H1 (cell line): Measurements from ENCODE around the gene ACAD10. TPM values are rescaled to one million over a fixed set of nuclear protein-coding genes. Genes with fewer than 3 reads are reported as not detected.

Experiments
- ATF2 ChIP-seq: IDR thresholded peaks from 2 replicates; pipeline ENCODE4 v1.6.1; 2012; ENCODE audit warnings: low read length, inconsistent platforms
- BRCA1 ChIP-seq: IDR thresholded peaks from 2 replicates; pipeline ENCODE4 v1.6.1; 2012; ENCODE audit warnings: low read depth, low read length, improper control_type of control experiment
- CBX5 ChIP-seq: fragments of 300-800, 300-1000 bp; sonication (generic); IDR thresholded peaks from 2 replicates; pipeline ENCODE4 v1.7.1; 2016; ENCODE audit warnings: antibody characterized with exemption, low read length, low read depth
- CREB1 ChIP-seq: IDR thresholded peaks from 2 replicates; pipeline ENCODE4 v1.6.1; 2012; ENCODE audit warnings: inconsistent platforms
- CTBP2 ChIP-seq: IDR thresholded peaks from 2 replicates; pipeline ENCODE4 v1.7.0; 2011; ENCODE audit warnings: borderline replicate concordance, mild to moderate bottlenecking, moderate library complexity, mixed read lengths, low read length; ENCODE audit not compliant: insufficient read depth, insufficient read length
- KDM1A ChIP-seq: fragments of 200-600, 300-600 bp; sonication (generic); IDR thresholded peaks from 2 replicates; pipeline ENCODE4 v1.7.1; 2016; ENCODE audit warnings: mild to moderate bottlenecking, low read length, borderline replicate concordance
- KDM4A ChIP-seq: IDR thresholded peaks from one replicate; pipeline ENCODE4 v1.7.1; 2012; ENCODE audit warnings: low read depth, mild to moderate bottlenecking, moderate library complexity, low read length, inconsistent platforms; ENCODE audit not compliant: severe bottlenecking
- KDM5A ChIP-seq: fragments of 200-600 bp; IDR thresholded peaks from 2 replicates; pipeline ENCODE4 v1.7.1; 2012; ENCODE audit warnings: mild to moderate bottlenecking, low read length, inconsistent platforms, mixed read lengths
- MAX ChIP-seq: IDR thresholded peaks from 2 replicates; pipeline ENCODE4 v1.6.1; 2012; ENCODE audit warnings: inconsistent platforms
- POLR2A ChIP-seq, 2 experiments: IDR thresholded peaks; 1 replicate in 1 of 2; 2 replicates in 1 of 2; pipeline ENCODE4 v1.6.1; 2011; ENCODE audit warnings: low read depth in 2 of 2, low read length in 2 of 2, mild to moderate bottlenecking in 2 of 2; ENCODE audit errors: control extremely low read depth in 1 of 2
- RAD21 ChIP-seq, 2 experiments: IDR thresholded peaks in 1 of 2; conservative IDR thresholded peaks in 1 of 2; 2 replicates each; pipeline ENCODE4 v1.6.1; 2011; ENCODE audit warnings: low read depth in 2 of 2, low read length in 2 of 2, improper control_type of control experiment in 1 of 2, inconsistent platforms in 1 of 2, mild to moderate bottlenecking in 1 of 2, moderate library complexity in 1 of 2
- RBBP5 ChIP-seq: IDR thresholded peaks from 2 replicates; pipeline ENCODE4 v1.7.1; 2012; ENCODE audit warnings: low read depth, mild to moderate bottlenecking, inconsistent platforms, low read length, moderate library complexity, borderline replicate concordance
- SAP30 ChIP-seq: fragments of 300-600 bp; sonication (generic); IDR thresholded peaks from 2 replicates; pipeline ENCODE4 v1.7.1; 2012; ENCODE audit warnings: low read length, moderate library complexity, mild to moderate bottlenecking, inconsistent platforms; ENCODE audit not compliant: insufficient read depth, insufficient replicate concordance
- SP1 ChIP-seq: IDR thresholded peaks from 2 replicates; pipeline ENCODE4 v1.6.1; 2011; ENCODE audit warnings: low read depth, low read length
- SRF ChIP-seq: IDR thresholded peaks from 2 replicates; pipeline ENCODE4 v1.6.1; 2011; ENCODE audit warnings: mild to moderate bottlenecking, low read depth, low read length, moderate library complexity
- SUZ12 ChIP-seq: fragments of 200-600 bp; sonication (generic); IDR thresholded peaks from 2 replicates; pipeline ENCODE4 v1.6.1; 2012; ENCODE audit warnings: mild to moderate bottlenecking, inconsistent platforms, low read length, moderate library complexity, mixed read lengths
- TAF1 ChIP-seq: IDR thresholded peaks from 2 replicates; pipeline ENCODE4 v1.6.1; 2011; ENCODE audit warnings: mild to moderate bottlenecking, low read depth, low read length
- USF2 ChIP-seq: IDR thresholded peaks from 2 replicates; pipeline ENCODE4 v1.6.1; 2011; ENCODE audit warnings: low read length, improper control_type of control experiment
- polyA plus RNA-seq, 7 experiments: library from polyadenylated mRNA; depleted of rRNA in 3 of 7; stranded (reverse) in 5 of 7; unstranded in 2 of 7; fragments of >200 nt in 5 of 7; fragments of 200-250 nt in 2 of 7; gene quantifications; 1 replicate in 5 of 7; 2 replicates in 1 of 7; 4 replicates in 1 of 7; pipeline versions ENCODE4 v1.2.1 to v1.2.3, GENCODE V29; 2011 to 2013; ENCODE audit warnings: missing spikeins in 2 of 7, mixed read lengths in 2 of 7
- total RNA-seq: library from RNA; stranded (reverse); fragmentation: NEBNext Ultra II Directional; extraction: Animal tissue kit (Norgen Biotek cat#: 25700); gene quantifications from 2 replicates; pipeline ENCODE4 v1.2.1, GENCODE V29; 2021

Gene ACAD10
- total and polyA plus RNA-seq, 2 of the 8 experiments (the other 6 are each of a cell fraction or from before 2014, with no cell fraction given), result 17.3 to 23.3 TPM

- TF ChIP-seq RBBP5, result peak; percentile 93
- TF ChIP-seq TAF1, result peak; percentile 95
- TF ChIP-seq SAP30, result no peak
- TF ChIP-seq SP1, result no peak
- TF ChIP-seq MAX, result peak; percentile 49
- TF ChIP-seq CREB1, result no peak
- no peak for TF ChIP-seq SUZ12
- TF ChIP-seq RAD21 (IDR thresholded peaks at IDR 0.05 in 1 of 2, conservative IDR thresholded peaks at IDR 0.05 in 1 of 2; ENCODE audit: low read depth in 2 of 2, low read length in 2 of 2), result no peak
- TF ChIP-seq POLR2A (IDR thresholded peaks at IDR 0.05; ENCODE audit: control extremely low read depth in 1 of 2, low read depth in 2 of 2, low read length in 2 of 2), result peak; percentile 95 to 98
- TF ChIP-seq KDM4A, result peak; percentile 83
- TF ChIP-seq KDM5A, result peak; percentile 49; the same call in 1 of the 2 replicates
- no peak; the same call in 1 of the 2 replicates for TF ChIP-seq USF2
- TF ChIP-seq KDM1A, result peak; percentile 97
- TF ChIP-seq CBX5, result no peak
- TF ChIP-seq BRCA1, result no peak
- 0 out of 2 replicates have a peak, but pooled peaks have one; percentile 35 for TF ChIP-seq ATF2
- TF ChIP-seq SRF, result no peak
- no peak for TF ChIP-seq CTBP2
Measured at GRCh38 chr12:111685811-111686573, at the start of gene ACAD10, which contains the start of gene BRAP (continued).
